Cardiac muscle cell (in vitro differentiated cells and primary cell): Measurements from ENCODE around the gene DOCK1. TPM values are rescaled to one million over a fixed set of nuclear protein-coding genes. Genes with fewer than 3 reads are reported as not detected.

Source experiments
- DNase-seq, 2 donors: peaks; one replicate each; pipeline versions ENCODE4 v3.0.0 to v3.0.0-alpha.2; 2010 to 2017; ENCODE audit warnings: low read depth in 1 of 2, low spot score in 1 of 2
- H3K27ac ChIP-seq: fragments of 200-600 bp; sonication (generic); 2 replicates; pipeline ENCODE4 v1.5.1; 2016
- H3K27me3 ChIP-seq: fragments of 200-600 bp; sonication (generic); 2 replicates; pipeline ENCODE4 v1.6.0; 2016; ENCODE audit warnings: control low read depth
- H3K36me3 ChIP-seq: fragments of 200-600 bp; sonication (generic); 2 replicates; pipeline ENCODE4 v1.5.1; 2016; ENCODE audit warnings: control low read depth
- H3K4me1 ChIP-seq: fragments of 200-600 bp; sonication (generic); 2 replicates; pipeline ENCODE4 v1.8.1; 2017; ENCODE audit warnings: low read depth, mild to moderate bottlenecking, mixed run types
- H3K4me3 ChIP-seq: fragments of 200-600 bp; sonication (generic); 2 replicates; pipeline ENCODE4 v1.5.1; 2016; ENCODE audit warnings: mild to moderate bottlenecking
- H3K9me3 ChIP-seq: fragments of 200-600 bp; sonication (generic); 2 replicates; pipeline ENCODE4 v1.5.1; 2017; ENCODE audit warnings: low read depth, mild to moderate bottlenecking, control low read depth
- polyA plus RNA-seq: library from polyadenylated mRNA; unstranded; fragments of >200 nt; fragmentation: Nextera tagmentation; extraction: Ambion mirVana; gene quantifications from 2 replicates; pipeline ENCODE4 v1.2.1, GENCODE V29; 2016
- total RNA-seq: library from RNA; depleted of rRNA; stranded (reverse); fragments of >200 nt; gene quantifications from 2 replicates; pipeline ENCODE4 v1.2.3, GENCODE V29; 2016
- TF ChIP-seq, protein P1 (sequence below): IDR thresholded peaks from 2 replicates; pipeline ENCODE4 v1.5.1; 2012; ENCODE audit warnings: low read depth, mild to moderate bottlenecking, low read length

The DOCK1 gene
- total and polyA plus RNA-seq, 2 experiments from 2014 or later: 15.0 to 30.6 TPM

GRCh38 chr10:127315888-127316287 lies 410.7 kb downstream of the DOCK1 start:
- Histone ChIP-seq H3K4me3 (no peak overlapping the region), H3K27ac (no peak overlapping the region), H3K36me3 (no peaks in the 10 kb centered on the region), H3K9me3 (no peaks in the 10 kb centered on the region), H3K27me3 (no peaks in the 10 kb centered on the region), H3K4me1 (peaks cover 15% of the 10 kb centered on the region)
- TF ChIP-seq, protein P1, sequence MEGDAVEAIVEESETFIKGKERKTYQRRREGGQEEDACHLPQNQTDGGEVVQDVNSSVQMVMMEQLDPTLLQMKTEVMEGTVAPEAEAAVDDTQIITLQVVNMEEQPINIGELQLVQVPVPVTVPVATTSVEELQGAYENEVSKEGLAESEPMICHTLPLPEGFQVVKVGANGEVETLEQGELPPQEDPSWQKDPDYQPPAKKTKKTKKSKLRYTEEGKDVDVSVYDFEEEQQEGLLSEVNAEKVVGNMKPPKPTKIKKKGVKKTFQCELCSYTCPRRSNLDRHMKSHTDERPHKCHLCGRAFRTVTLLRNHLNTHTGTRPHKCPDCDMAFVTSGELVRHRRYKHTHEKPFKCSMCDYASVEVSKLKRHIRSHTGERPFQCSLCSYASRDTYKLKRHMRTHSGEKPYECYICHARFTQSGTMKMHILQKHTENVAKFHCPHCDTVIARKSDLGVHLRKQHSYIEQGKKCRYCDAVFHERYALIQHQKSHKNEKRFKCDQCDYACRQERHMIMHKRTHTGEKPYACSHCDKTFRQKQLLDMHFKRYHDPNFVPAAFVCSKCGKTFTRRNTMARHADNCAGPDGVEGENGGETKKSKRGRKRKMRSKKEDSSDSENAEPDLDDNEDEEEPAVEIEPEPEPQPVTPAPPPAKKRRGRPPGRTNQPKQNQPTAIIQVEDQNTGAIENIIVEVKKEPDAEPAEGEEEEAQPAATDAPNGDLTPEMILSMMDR: no peak
- no peak for DNase-seq

DNA sequence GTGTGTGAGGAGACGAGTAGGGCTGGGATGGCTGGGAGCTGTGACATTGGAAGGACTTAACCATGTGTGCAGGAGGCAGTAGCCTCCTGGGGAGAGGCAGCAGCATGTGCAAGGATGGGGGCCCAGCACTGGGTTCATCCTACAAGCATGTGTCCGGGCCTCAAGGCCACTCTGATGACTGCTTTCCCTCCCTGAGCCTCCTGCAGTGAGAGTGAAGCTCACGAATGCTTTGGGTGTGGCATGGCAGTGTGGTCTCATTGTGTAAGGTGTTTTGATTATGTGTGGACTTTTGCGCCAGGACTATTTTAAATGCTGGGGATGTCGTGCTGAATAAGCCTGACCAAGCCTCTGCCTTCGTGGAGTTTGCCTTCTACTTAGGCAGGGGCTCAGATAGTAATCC lies 413.2 kb downstream of the DOCK1 start:
- no peak for DNase-seq
- Histone ChIP-seq H3K36me3 (no peaks in the 10 kb centered on the region), H3K4me3 (no peak overlapping the region), H3K4me1 (peaks cover 15% of the 10 kb centered on the region), H3K27ac (no peak overlapping the region), H3K9me3 (no peaks in the 10 kb centered on the region), H3K27me3 (no peaks in the 10 kb centered on the region)
- TF ChIP-seq, protein P1: no peak

DNA sequence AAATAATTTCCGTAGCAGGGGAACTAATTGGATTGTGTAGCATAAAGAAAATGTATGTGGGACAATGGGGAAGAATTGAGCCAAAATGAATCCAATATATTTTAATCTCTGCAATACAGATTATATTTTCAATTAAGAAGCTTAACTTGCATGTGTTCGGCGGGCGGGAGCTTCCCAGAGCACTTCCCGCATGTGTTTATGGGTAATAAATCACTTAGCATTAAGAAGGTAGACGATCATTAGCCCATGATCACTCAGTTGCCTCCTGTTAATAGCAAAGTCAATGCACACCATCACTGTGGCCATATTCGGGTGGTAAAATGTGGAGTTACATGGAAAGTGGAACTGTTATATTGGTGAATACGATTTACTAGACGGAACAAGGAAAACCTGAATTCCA lies 414.0 kb downstream of the DOCK1 start:
- DNase-seq: no peak
- Histone ChIP-seq H3K27ac (no peak overlapping the region), H3K9me3 (no peaks in the 10 kb centered on the region), H3K4me1 (peaks cover 7% of the 10 kb centered on the region), H3K4me3 (no peak overlapping the region), H3K36me3 (no peaks in the 10 kb centered on the region), H3K27me3 (no peaks in the 10 kb centered on the region)
- TF ChIP-seq, protein P1: no peak

DNA sequence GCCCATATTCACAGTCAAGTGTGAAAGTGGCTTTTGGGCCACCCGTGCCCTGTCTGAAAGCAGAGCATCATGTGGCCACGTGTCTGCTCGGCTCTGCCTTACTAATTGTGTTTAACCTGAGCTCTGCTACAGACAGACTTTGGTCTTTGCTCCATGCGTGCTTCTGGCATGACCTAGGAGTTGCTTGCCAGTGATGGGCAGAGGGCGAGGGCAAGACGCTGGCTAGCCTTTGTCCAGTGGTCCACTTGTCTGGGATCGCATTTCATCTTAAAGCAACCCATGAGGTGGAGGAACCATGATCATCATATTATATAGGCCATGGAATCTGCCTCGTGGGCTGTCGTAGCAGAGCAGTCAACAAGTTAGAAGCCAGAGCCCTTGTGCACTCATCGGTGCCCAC lies 414.5 kb downstream of the DOCK1 start:
- H3K9me3 ChIP-seq: no peaks in the 10 kb centered on the region

GRCh38 chr10:127320176-127320575 lies 414.9 kb downstream of the DOCK1 start:
- no peak overlapping the region for H3K4me3 ChIP-seq
- no peak overlapping the region for H3K27ac ChIP-seq
- H3K27me3 ChIP-seq: no peaks in the 10 kb centered on the region
- H3K9me3 ChIP-seq: no peaks in the 10 kb centered on the region
- no peaks in the 10 kb centered on the region for H3K4me1 ChIP-seq
- no peak for DNase-seq
- H3K36me3 ChIP-seq: no peaks in the 10 kb centered on the region
- TF ChIP-seq, protein P1: no peak

More for the DNA sequence above, 414.5 kb downstream of the DOCK1 start:
- TF ChIP-seq, protein P1: no peak
- DNase-seq: no peak
- Histone ChIP-seq H3K27ac (no peak overlapping the region), H3K27me3 (no peaks in the 10 kb centered on the region), H3K36me3 (no peaks in the 10 kb centered on the region), H3K4me3 (no peak overlapping the region), H3K4me1 (peaks cover 2% of the 10 kb centered on the region)

GRCh38 chr10:127322286-127322685 lies 417.1 kb downstream of the DOCK1 start:
- Histone ChIP-seq H3K36me3 (no peaks in the 10 kb centered on the region), H3K9me3 (no peaks in the 10 kb centered on the region), H3K4me1 (no peaks in the 10 kb centered on the region), H3K27me3 (no peaks in the 10 kb centered on the region), H3K27ac (no peak overlapping the region), H3K4me3 (no peak overlapping the region)
- DNase-seq: no peak
- TF ChIP-seq, protein P1: no peak
